Osteoblast (primary cell): ENCODE measurements around the gene AMFR. TPM values are rescaled to one million over a fixed set of nuclear protein-coding genes. Genes with fewer than 3 reads are reported as not detected.

Experiments used
- DNase-seq: peaks from one replicate; pipeline ENCODE4 v3.0.0; 2011; ENCODE audit warnings: low spot score, mixed read lengths; ENCODE audit not compliant: insufficient read length; ENCODE audit errors: missing footprints
- H2AFZ ChIP-seq: 2 replicates; pipeline ENCODE4 v1.6.0; 2011; ENCODE audit warnings: mild to moderate bottlenecking, low read length
- H3K27ac ChIP-seq: 2 replicates; pipeline ENCODE4 v1.5.1; 2011; ENCODE audit warnings: mild to moderate bottlenecking, low read depth, low read length, moderate library complexity
- H3K27me3 ChIP-seq: 2 replicates; pipeline ENCODE4 v1.6.0; 2012; ENCODE audit warnings: mild to moderate bottlenecking, control low read depth, inconsistent platforms, low read length, moderate library complexity; ENCODE audit not compliant: insufficient read depth
- H3K36me3 ChIP-seq: 2 replicates; pipeline ENCODE4 v1.5.1; 2011; ENCODE audit warnings: mild to moderate bottlenecking, low read length, control low read depth, moderate library complexity; ENCODE audit not compliant: insufficient read depth
- H3K4me1 ChIP-seq: 2 replicates; pipeline ENCODE4 v1.5.1; 2011; ENCODE audit warnings: mild to moderate bottlenecking, low read length, control low read depth, moderate library complexity; ENCODE audit not compliant: insufficient read depth
- H3K4me2 ChIP-seq: 2 replicates; pipeline ENCODE4 v1.6.0; 2011; ENCODE audit warnings: mild to moderate bottlenecking, low read length; ENCODE audit not compliant: insufficient read depth
- H3K4me3 ChIP-seq: fragments of 200-600 bp; sonication (generic); 3 replicates; pipeline ENCODE4 v1.5.1; 2012; ENCODE audit warnings: mild to moderate bottlenecking, low read length, inconsistent platforms; ENCODE audit not compliant: insufficient read depth
- H3K79me2 ChIP-seq: 2 replicates; pipeline ENCODE4 v1.6.0; 2012; ENCODE audit warnings: mild to moderate bottlenecking, low read length, control low read depth, inconsistent platforms; ENCODE audit not compliant: insufficient read depth
- H3K9me3 ChIP-seq: 2 replicates; pipeline ENCODE4 v1.5.1; 2011; ENCODE audit warnings: low read depth, low read length, control low read depth
- H4K20me1 ChIP-seq: 2 replicates; pipeline ENCODE4 v1.6.0; 2012; ENCODE audit warnings: mild to moderate bottlenecking, low read length, control low read depth; ENCODE audit not compliant: insufficient read depth
- total RNA-seq: library from RNA; depleted of rRNA; stranded (reverse); fragments of >200 nt; gene quantifications from 2 replicates; pipeline ENCODE4 v1.2.3, GENCODE V29; 2012
- TF ChIP-seq, protein P1 (sequence below): IDR thresholded peaks from 2 replicates; pipeline ENCODE4 v1.5.1; 2011; ENCODE audit warnings: mild to moderate bottlenecking, low read depth, low read length, moderate library complexity; ENCODE audit errors: extremely low read depth

Gene AMFR
- total RNA-seq, 1 donor: 339 TPM

- Histone ChIP-seq H3K79me2 (no peaks in the 10 kb centered on the region), H4K20me1 (no peaks in the 10 kb centered on the region), H3K36me3 (no peaks in the 10 kb centered on the region), H3K4me3 (no peak overlapping the region), H3K27me3 (no peaks in the 10 kb centered on the region), H3K9me3 (no peaks in the 10 kb centered on the region), H3K4me2 (no peak overlapping the region), H2AFZ (no peak overlapping the region), H3K27ac (no peak overlapping the region), H3K4me1 (no peaks in the 10 kb centered on the region)
- peak; percentile 26 for DNase-seq
- TF ChIP-seq, protein P1, sequence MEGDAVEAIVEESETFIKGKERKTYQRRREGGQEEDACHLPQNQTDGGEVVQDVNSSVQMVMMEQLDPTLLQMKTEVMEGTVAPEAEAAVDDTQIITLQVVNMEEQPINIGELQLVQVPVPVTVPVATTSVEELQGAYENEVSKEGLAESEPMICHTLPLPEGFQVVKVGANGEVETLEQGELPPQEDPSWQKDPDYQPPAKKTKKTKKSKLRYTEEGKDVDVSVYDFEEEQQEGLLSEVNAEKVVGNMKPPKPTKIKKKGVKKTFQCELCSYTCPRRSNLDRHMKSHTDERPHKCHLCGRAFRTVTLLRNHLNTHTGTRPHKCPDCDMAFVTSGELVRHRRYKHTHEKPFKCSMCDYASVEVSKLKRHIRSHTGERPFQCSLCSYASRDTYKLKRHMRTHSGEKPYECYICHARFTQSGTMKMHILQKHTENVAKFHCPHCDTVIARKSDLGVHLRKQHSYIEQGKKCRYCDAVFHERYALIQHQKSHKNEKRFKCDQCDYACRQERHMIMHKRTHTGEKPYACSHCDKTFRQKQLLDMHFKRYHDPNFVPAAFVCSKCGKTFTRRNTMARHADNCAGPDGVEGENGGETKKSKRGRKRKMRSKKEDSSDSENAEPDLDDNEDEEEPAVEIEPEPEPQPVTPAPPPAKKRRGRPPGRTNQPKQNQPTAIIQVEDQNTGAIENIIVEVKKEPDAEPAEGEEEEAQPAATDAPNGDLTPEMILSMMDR: no peak
Observed at GRCh38 chr16:56318827-56319140, 106.6 kb downstream of the AMFR start.

GRCh38 chr16:56317998-56318826, 107.1 kb downstream of the AMFR start:
- DNase-seq: peak; percentile 99
- Histone ChIP-seq H3K27me3 (no peaks in the 10 kb centered on the region), H3K36me3 (no peaks in the 10 kb centered on the region), H3K27ac (no peak overlapping the region), H3K4me2 (peak overlapping the region; percentile 39), H2AFZ (peak overlapping the region; percentile 81), H3K79me2 (no peaks in the 10 kb centered on the region), H3K4me1 (no peaks in the 10 kb centered on the region), H3K9me3 (no peaks in the 10 kb centered on the region), H4K20me1 (no peaks in the 10 kb centered on the region), H3K4me3 (peak overlapping the region; percentile 41)
- TF ChIP-seq, protein P1: peak; percentile 89

- Histone ChIP-seq H3K9me3 (no peaks in the 10 kb centered on the region), H3K4me2 (no peak overlapping the region), H3K27ac (no peak overlapping the region), H3K36me3 (no peaks in the 10 kb centered on the region), H3K79me2 (no peaks in the 10 kb centered on the region), H2AFZ (no peak overlapping the region), H4K20me1 (no peaks in the 10 kb centered on the region), H3K27me3 (no peaks in the 10 kb centered on the region), H3K4me3 (no peak overlapping the region), H3K4me1 (no peaks in the 10 kb centered on the region)
- TF ChIP-seq, protein P1: no peak
- peak; percentile 38 for DNase-seq
Observed at GRCh38 chr16:56316545-56316944, 108.8 kb downstream of the AMFR start.

GRCh38 chr16:56315955-56316354, 109.4 kb downstream of the AMFR start:
- TF ChIP-seq, protein P1: no peak
- no peak overlapping the region for H2AFZ ChIP-seq
- no peaks in the 10 kb centered on the region for H3K36me3 ChIP-seq
- H3K27me3 ChIP-seq: no peaks in the 10 kb centered on the region
- H3K4me2 ChIP-seq: no peak overlapping the region
- H4K20me1 ChIP-seq: no peaks in the 10 kb centered on the region
- peak; percentile 38 for DNase-seq
- no peaks in the 10 kb centered on the region for H3K9me3 ChIP-seq
- no peaks in the 10 kb centered on the region for H3K4me1 ChIP-seq
- H3K79me2 ChIP-seq: no peaks in the 10 kb centered on the region
- H3K27ac ChIP-seq: no peak overlapping the region
- H3K4me3 ChIP-seq: no peak overlapping the region
